ENCODE results near the gene ARHGAP30. TPM values are rescaled to one million over a fixed set of nuclear protein-coding genes. Genes with fewer than 3 reads are reported as not detected.

ARHGAP30 gene
- total and polyA plus RNA-seq, 2 of the 8 experiments (the other 6 are each of a cell fraction or from before 2014, with no cell fraction given): 0.27 to 0.39 TPM

DNA sequence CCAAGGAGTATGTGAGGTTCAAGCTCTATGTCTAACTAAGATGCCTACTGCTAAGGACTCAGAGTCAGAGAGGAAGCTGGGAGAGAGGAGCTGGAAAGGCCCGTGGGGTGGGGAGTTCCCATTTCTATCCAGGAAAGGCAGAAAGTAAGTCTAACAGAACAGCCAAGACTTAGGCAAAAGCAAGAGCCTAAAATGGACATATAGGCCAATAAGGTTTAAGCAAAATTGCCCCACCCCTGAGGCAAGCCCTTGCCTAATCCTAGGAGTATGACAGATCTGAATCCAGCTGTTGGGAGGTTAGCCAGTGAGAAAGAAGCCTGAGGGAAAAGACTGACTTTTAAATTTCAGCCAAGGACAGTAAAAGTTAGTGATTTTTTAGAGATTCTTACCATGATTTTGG, 26.8 kb upstream of the ARHGAP30 start:
- DNase-seq (ENCODE audit: low read depth in 1 of 2, low spot score in 2 of 2): no peak
- H2BK120ac ChIP-seq (replicated peaks; ENCODE audit: low read depth, low read length): no peak overlapping the region
- H4K8ac ChIP-seq (ENCODE audit: extremely low read depth, insufficient read depth, low read length): no peak overlapping the region
- H3K9me3 ChIP-seq (ENCODE audit: insufficient read depth in 2 of 2, low read depth in 1 of 2, low read length in 1 of 2): no peaks in the 10 kb centered on the region
- no peak overlapping the region for H3K23ac ChIP-seq (ENCODE audit: insufficient read length)
- no peak overlapping the region for H3K4me2 ChIP-seq (ENCODE audit: insufficient read depth in 1 of 2, low read depth in 2 of 2, low read length in 2 of 2)
- H2AK5ac ChIP-seq (ENCODE audit: low read depth, low read length): no peak overlapping the region
- H3K36me3 ChIP-seq (ENCODE audit: control insufficient read depth in 2 of 4, insufficient read depth in 4 of 4, low read length in 3 of 4): peaks cover 0 to 8% (median 1%) of the 10 kb centered on the region in 4 experiments; a peak in 2 of 8 replicates
- H2BK5ac ChIP-seq (ENCODE audit: low read depth, low read length): no peak overlapping the region
- 43% methylated on average over 1 of the region's 1 CpG; no CpG with 5 or more reads in 1 of the 2 experiments for WGBS, 2 experiments (ENCODE audit: extremely low coverage in 1 of 2, insufficient coverage in 1 of 2, insufficient read length in 1 of 2, insufficient replicate concordance in 2 of 2, low coverage in 1 of 2, low lambda C conversion rate in 2 of 2, missing lambda C conversion rate in 1 of 2)
- H3K18ac ChIP-seq (ENCODE audit: extremely low read depth, low read length): no peak overlapping the region
- no peak overlapping the region for H3K56ac ChIP-seq (replicated peaks; ENCODE audit: insufficient read length, low read depth, low read length)
- no peak overlapping the region for H3K14ac ChIP-seq (ENCODE audit: insufficient read length)
- FAIRE-seq: no peak
- no peak overlapping the region for H2BK12ac ChIP-seq (ENCODE audit: low read depth, low read length)
- H3K79me2 ChIP-seq (ENCODE audit: control insufficient read depth in 1 of 2, insufficient read depth in 2 of 2, low read length in 2 of 2): no peaks in the 10 kb centered on the region
- H3K4me1 ChIP-seq (replicated peaks in 1 of 4; ENCODE audit: control insufficient read depth in 3 of 4, insufficient read depth in 4 of 4, low read length in 3 of 4): peaks cover 0 to 6% (median 0%) of the 10 kb centered on the region in 4 experiments; a peak in 2 of 7 replicates
- no peak overlapping the region for H3K9ac ChIP-seq (replicated peaks in 1 of 4; ENCODE audit: extremely low read depth in 1 of 4, low read depth in 3 of 4, low read length in 3 of 4)
- no peak overlapping the region for H3K4ac ChIP-seq (replicated peaks; ENCODE audit: insufficient read length, low read depth, low read length)
- H2BK15ac ChIP-seq (ENCODE audit: low read length): no peak overlapping the region
- H3K4me3 ChIP-seq (ENCODE audit: extremely low read depth in 1 of 4, insufficient read depth in 2 of 4, low read depth in 3 of 4, low read length in 4 of 4): no peak overlapping the region
- no peaks in the 10 kb centered on the region for H3K27me3 ChIP-seq (replicated peaks in 1 of 4; ENCODE audit: control insufficient read depth in 3 of 4, extremely low read depth in 1 of 4, insufficient read depth in 3 of 4, low read length in 3 of 4)
- ChIA-PET CTCF (ENCODE audit: partially characterized antibody) (interaction anchor here (0.7 to 10.0 kb wide), 25 partner anchors 10 to 317 kb away, joined by 3 to 282 read pairs (median 5); partner anchors contain the start of genes ARHGAP30, F11R, NECTIN4 and NIT1), POLR2A (ENCODE audit: partially characterized antibody) (interaction anchor here (0.9 to 5.3 kb wide), 5 partner anchors 22 to 50 kb away, joined by 3 to 32 read pairs (median 6); partner anchors contain the start of genes ARHGAP30, DEDD and USF1)
- H3K79me1 ChIP-seq (ENCODE audit: low read depth, low read length): peaks cover 3% of the 10 kb centered on the region; the same call in 1 of the 2 replicates
- peaks cover 13% of the 10 kb centered on the region for H3K23me2 ChIP-seq (ENCODE audit: low read depth, low read length)
- H3K27ac ChIP-seq (ENCODE audit: low read depth, low read length): no peak overlapping the region
- no peak overlapping the region for H4K91ac ChIP-seq (replicated peaks; ENCODE audit: insufficient read length, low read length)
- H4K5ac ChIP-seq (ENCODE audit: insufficient read length, low read depth, low read length): no peak overlapping the region
- no peak overlapping the region for H2BK20ac ChIP-seq (ENCODE audit: low read length)
- H4K20me1 ChIP-seq (replicated peaks in 1 of 2; ENCODE audit: control insufficient read depth in 1 of 2, insufficient read depth in 2 of 2, low read length in 2 of 2): no peaks in the 10 kb centered on the region
- no peak overlapping the region for H2AFZ ChIP-seq (ENCODE audit: low read length)
- TF ChIP-seq SIRT6 (IDR thresholded peaks at IDR 0.05; ENCODE audit: low read length): no peak
- no peak for TF ChIP-seq TEAD4 (IDR thresholded peaks at IDR 0.05; ENCODE audit: low read depth, low read length)
- no peak for TF ChIP-seq POLR2A (IDR thresholded peaks at IDR 0.05; ENCODE audit: control extremely low read depth in 1 of 2, low read depth in 2 of 2, low read length in 2 of 2)
- TF ChIP-seq, protein P1, sequence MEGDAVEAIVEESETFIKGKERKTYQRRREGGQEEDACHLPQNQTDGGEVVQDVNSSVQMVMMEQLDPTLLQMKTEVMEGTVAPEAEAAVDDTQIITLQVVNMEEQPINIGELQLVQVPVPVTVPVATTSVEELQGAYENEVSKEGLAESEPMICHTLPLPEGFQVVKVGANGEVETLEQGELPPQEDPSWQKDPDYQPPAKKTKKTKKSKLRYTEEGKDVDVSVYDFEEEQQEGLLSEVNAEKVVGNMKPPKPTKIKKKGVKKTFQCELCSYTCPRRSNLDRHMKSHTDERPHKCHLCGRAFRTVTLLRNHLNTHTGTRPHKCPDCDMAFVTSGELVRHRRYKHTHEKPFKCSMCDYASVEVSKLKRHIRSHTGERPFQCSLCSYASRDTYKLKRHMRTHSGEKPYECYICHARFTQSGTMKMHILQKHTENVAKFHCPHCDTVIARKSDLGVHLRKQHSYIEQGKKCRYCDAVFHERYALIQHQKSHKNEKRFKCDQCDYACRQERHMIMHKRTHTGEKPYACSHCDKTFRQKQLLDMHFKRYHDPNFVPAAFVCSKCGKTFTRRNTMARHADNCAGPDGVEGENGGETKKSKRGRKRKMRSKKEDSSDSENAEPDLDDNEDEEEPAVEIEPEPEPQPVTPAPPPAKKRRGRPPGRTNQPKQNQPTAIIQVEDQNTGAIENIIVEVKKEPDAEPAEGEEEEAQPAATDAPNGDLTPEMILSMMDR (IDR thresholded peaks at IDR 0.05; ENCODE audit: control extremely low read depth in 1 of 3, insufficient read depth in 1 of 3, low read depth in 1 of 3, low read length in 3 of 3): no peak
- no peak for TF ChIP-seq RBBP5 (IDR thresholded peaks at IDR 0.05; ENCODE audit: borderline replicate concordance, low read depth, low read length)
- no peak for TF ChIP-seq TAF1 (IDR thresholded peaks at IDR 0.05; ENCODE audit: low read depth, low read length)
- no peak for TF ChIP-seq KDM1A (IDR thresholded peaks at IDR 0.05; ENCODE audit: borderline replicate concordance, low read length)
- TF ChIP-seq GTF2F1 (IDR thresholded peaks at IDR 0.05; ENCODE audit: borderline replicate concordance, low read depth, low read length): no peak
- TF ChIP-seq BCL11A (IDR thresholded peaks at IDR 0.05; ENCODE audit: low read depth in 2 of 2, low read length in 2 of 2): no peak
- TF ChIP-seq, protein P2, sequence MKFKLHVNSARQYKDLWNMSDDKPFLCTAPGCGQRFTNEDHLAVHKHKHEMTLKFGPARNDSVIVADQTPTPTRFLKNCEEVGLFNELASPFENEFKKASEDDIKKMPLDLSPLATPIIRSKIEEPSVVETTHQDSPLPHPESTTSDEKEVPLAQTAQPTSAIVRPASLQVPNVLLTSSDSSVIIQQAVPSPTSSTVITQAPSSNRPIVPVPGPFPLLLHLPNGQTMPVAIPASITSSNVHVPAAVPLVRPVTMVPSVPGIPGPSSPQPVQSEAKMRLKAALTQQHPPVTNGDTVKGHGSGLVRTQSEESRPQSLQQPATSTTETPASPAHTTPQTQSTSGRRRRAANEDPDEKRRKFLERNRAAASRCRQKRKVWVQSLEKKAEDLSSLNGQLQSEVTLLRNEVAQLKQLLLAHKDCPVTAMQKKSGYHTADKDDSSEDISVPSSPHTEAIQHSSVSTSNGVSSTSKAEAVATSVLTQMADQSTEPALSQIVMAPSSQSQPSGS (IDR thresholded peaks at IDR 0.05; ENCODE audit: low read length): no peak

All from H1 (cell line).